Activated CD8-positive, alpha-beta memory T cell treated with anti-CD3 and anti-CD28 coated beads, Interleukin-2, amount 50 U/mL, for 24 hours (primary cell): ENCODE measurements around the gene SPX.
A peak's percentile ranks its signal among the peaks of the same experiment; 100 is the strongest.

Experiments
- DNase-seq: peaks from one replicate; pipeline ENCODE4 v3.0.0-alpha.2; 2020; ENCODE audit errors: extremely low read depth

Gene SPX

GRCh38 chr12:21526053-21526452 is at the start of gene SPX:
Gene SPX (plus strand): TSS chr12:21526296. CDS start chr12:21526473, 177 bp downstream.
- no peak for DNase-seq

GRCh38 chr12:21476949-21477348 is 49.1 kb upstream of the SPX start:
- DNase-seq, result no peak

- DNase-seq, result no peak
Measured at GRCh38 chr12:21478756-21479455, 47.2 kb upstream of the SPX start.

- DNase-seq, result no peak
Measured at GRCh38 chr12:21483531-21483930, 42.6 kb upstream of the SPX start.

- DNase-seq, result no peak
Measured at GRCh38 chr12:21485998-21486397, 40.1 kb upstream of the SPX start.

- DNase-seq, result no peak
Measured at GRCh38 chr12:21499765-21500164, 26.3 kb upstream of the SPX start.

GRCh38 chr12:21500786-21501257 is 25.3 kb upstream of the SPX start:
- no peak for DNase-seq

- DNase-seq, result peak; percentile 89
Measured at GRCh38 chr12:21501258-21502163, 24.6 kb upstream of the SPX start, which contains the start of the genes GOLT1B and RECQL. Gene GOLT1B (plus strand): TSS chr12:21501789. CDS start chr12:21501924, 135 bp downstream. Gene RECQL (minus strand): TSS chr12:21501635. CDS start chr12:21499570, 2,065 bp downstream.

- DNase-seq, result peak; percentile 10
Measured at GRCh38 chr12:21502164-21502496, 24.0 kb upstream of the SPX start.

- DNase-seq, result no peak
Measured at GRCh38 chr12:21502872-21503271, 23.2 kb upstream of the SPX start.

GRCh38 chr12:21505888-21506287 is 20.2 kb upstream of the SPX start:
- no peak for DNase-seq

GRCh38 chr12:21507849-21508248 is 18.2 kb upstream of the SPX start:
- DNase-seq, result no peak

- no peak for DNase-seq
Measured at GRCh38 chr12:21509768-21510167, 16.3 kb upstream of the SPX start.

- DNase-seq, result no peak
Measured at GRCh38 chr12:21516281-21516680, 9.8 kb upstream of the SPX start.

GRCh38 chr12:21518451-21518850 is 7.6 kb upstream of the SPX start:
- DNase-seq, result no peak

- no peak for DNase-seq
Measured at GRCh38 chr12:21521541-21521940, 4.6 kb upstream of the SPX start.

- no peak for DNase-seq
Measured at GRCh38 chr12:21523148-21523547, 2.9 kb upstream of the SPX start.

- DNase-seq, result no peak
Measured at GRCh38 chr12:21526721-21527345, 737 bp downstream of the SPX start.

GRCh38 chr12:21527451-21528180 is 1.5 kb downstream of the SPX start:
- no peak for DNase-seq

GRCh38 chr12:21528953-21529352 is 2.9 kb downstream of the SPX start:
- no peak for DNase-seq

- DNase-seq, result no peak
Measured at GRCh38 chr12:21529456-21529855, 3.4 kb downstream of the SPX start.
